H1 (cell line): ENCODE results near the gene LDLRAD3. TPM values are rescaled to one million over a fixed set of nuclear protein-coding genes. Genes with fewer than 3 reads are reported as not detected.

Experiments used
- CTCF ChIA-PET: fragments of 300-600 bp; sonication (Branson Sonifier 250); formaldehyde crosslinking; loops from one replicate; lab custom pipeline; 2021; ENCODE audit not compliant: partially characterized antibody; lab: Charles Lee
- POLR2A ChIA-PET: fragments of 300-600 bp; sonication (Branson Sonifier 250); formaldehyde crosslinking; loops from one replicate; lab custom pipeline; 2021; ENCODE audit warnings: inconsistent platforms; ENCODE audit not compliant: partially characterized antibody; lab: Charles Lee
- DNase-seq, 2 experiments: peaks; one replicate each; pipeline versions ENCODE4 v3.0.0 to v3.0.0-alpha.2; 2010 to 2022; ENCODE audit warnings: low spot score in 2 of 2, low read depth in 1 of 2, mixed read lengths in 1 of 2
- FAIRE-seq: peaks from 2 replicates; lab custom pipeline; 2011; peaks lifted over from hg19 to GRCh38; lab: Jason Lieb, UNC
- H2AFZ ChIP-seq: 2 replicates; pipeline ENCODE4 v1.8.1; 2012; ENCODE audit warnings: low read length, inconsistent platforms
- H2AK5ac ChIP-seq: 2 replicates; pipeline ENCODE4 v1.6.1; 2013; ENCODE audit warnings: low read depth, low read length
- H2BK120ac ChIP-seq: replicated peaks from 2 replicates; pipeline ENCODE3; 2013; ENCODE audit warnings: low read depth, low read length, inconsistent platforms
- H2BK12ac ChIP-seq: 2 replicates; pipeline ENCODE4 v1.6.1; 2013; ENCODE audit warnings: low read depth, low read length
- H2BK15ac ChIP-seq: 2 replicates; pipeline ENCODE4 v1.6.1; 2013; ENCODE audit warnings: low read length
- H2BK20ac ChIP-seq: 2 replicates; pipeline ENCODE4 v1.6.1; 2013; ENCODE audit warnings: low read length
- H2BK5ac ChIP-seq: 2 replicates; pipeline ENCODE4 v1.6.1; 2013; ENCODE audit warnings: low read depth, low read length
- H3K14ac ChIP-seq: 2 replicates; pipeline ENCODE4 v1.6.1; 2013; ENCODE audit warnings: inconsistent platforms; ENCODE audit not compliant: insufficient read length
- H3K18ac ChIP-seq: 2 replicates; pipeline ENCODE4 v1.6.1; 2013; ENCODE audit warnings: low read length; ENCODE audit errors: extremely low read depth
- H3K23ac ChIP-seq: 2 replicates; pipeline ENCODE4 v1.6.1; 2013; ENCODE audit warnings: inconsistent platforms; ENCODE audit not compliant: insufficient read length
- H3K23me2 ChIP-seq: 2 replicates; pipeline ENCODE4 v1.6.1; 2013; ENCODE audit warnings: low read depth, low read length
- H3K27ac ChIP-seq: 2 replicates; pipeline ENCODE4 v1.6.1; 2011; ENCODE audit warnings: low read depth, low read length, inconsistent platforms
- H3K27me3 ChIP-seq, 4 experiments: replicated peaks in 1 of 4; 1 replicate in 1 of 4; 2 replicates in 3 of 4; pipeline versions ENCODE4 v1.6.1 to v1.8.1; 2011 to 2013; ENCODE audit warnings: low read length in 3 of 4, mild to moderate bottlenecking in 3 of 4, inconsistent platforms in 2 of 4, mixed read lengths in 2 of 4, moderate library complexity in 1 of 4; ENCODE audit not compliant: control insufficient read depth in 3 of 4, insufficient read depth in 3 of 4; ENCODE audit errors: extremely low read depth in 1 of 4
- H3K36me3 ChIP-seq, 4 experiments: 2 replicates each; pipeline versions ENCODE4 v1.6.1 to v1.8.1; 2011 to 2013; ENCODE audit warnings: mild to moderate bottlenecking in 4 of 4, low read length in 3 of 4, moderate library complexity in 2 of 4, control low read depth in 1 of 4, inconsistent platforms in 1 of 4; ENCODE audit not compliant: insufficient read depth in 4 of 4, control insufficient read depth in 2 of 4
- H3K4ac ChIP-seq: replicated peaks from 2 replicates; pipeline ENCODE3; 2013; ENCODE audit warnings: low read length, low read depth, mixed read lengths, inconsistent platforms; ENCODE audit not compliant: insufficient read length
- H3K4me1 ChIP-seq, 4 experiments: replicated peaks in 1 of 4; 1 replicate in 1 of 4; 2 replicates in 3 of 4; pipeline versions ENCODE4 v1.6.1 to v1.8.1; 2011 to 2013; ENCODE audit warnings: low read length in 3 of 4, inconsistent platforms in 2 of 4, mixed read lengths in 1 of 4; ENCODE audit not compliant: insufficient read depth in 4 of 4, control insufficient read depth in 3 of 4
- H3K4me2 ChIP-seq, 2 experiments: 2 replicates each; pipeline versions ENCODE4 v1.6.1 to v1.8.1; 2011 to 2013; ENCODE audit warnings: low read depth in 2 of 2, low read length in 2 of 2, control low read depth in 1 of 2, inconsistent platforms in 1 of 2, mild to moderate bottlenecking in 1 of 2; ENCODE audit not compliant: insufficient read depth in 1 of 2
- H3K4me3 ChIP-seq, 4 experiments: fragments of 200-600, 300-600 bp in 1 of 4; sonication (generic), shearing (Covaris generic), sonication (Bioruptor Twin) in 1 of 4; 2 replicates each; pipeline versions ENCODE4 v1.5.1 to v1.8.1; 2011 to 2016; ENCODE audit warnings: low read length in 4 of 4, low read depth in 3 of 4, control low read depth in 2 of 4, inconsistent platforms in 2 of 4, mild to moderate bottlenecking in 2 of 4, mixed read lengths in 1 of 4, moderate library complexity in 1 of 4; ENCODE audit not compliant: insufficient read depth in 2 of 4; ENCODE audit errors: extremely low read depth in 1 of 4
- H3K56ac ChIP-seq: replicated peaks from 2 replicates; pipeline ENCODE3; 2013; ENCODE audit warnings: low read depth, mild to moderate bottlenecking, mixed read lengths, low read length, inconsistent platforms; ENCODE audit not compliant: insufficient read length
- H3K79me1 ChIP-seq: 2 replicates; pipeline ENCODE4 v1.6.1; 2013; ENCODE audit warnings: low read depth, low read length, control low read depth
- H3K79me2 ChIP-seq, 2 experiments: 2 replicates each; pipeline versions ENCODE4 v1.6.1 to v1.8.1; 2012 to 2013; ENCODE audit warnings: low read length in 2 of 2, mild to moderate bottlenecking in 2 of 2, inconsistent platforms in 1 of 2; ENCODE audit not compliant: insufficient read depth in 2 of 2, control insufficient read depth in 1 of 2
- H3K9ac ChIP-seq, 4 experiments: replicated peaks in 1 of 4; 1 replicate in 1 of 4; 2 replicates in 3 of 4; pipeline versions ENCODE4 v1.6.1 to v1.8.1; 2011 to 2013; ENCODE audit warnings: low read depth in 3 of 4, low read length in 3 of 4, control low read depth in 2 of 4, mild to moderate bottlenecking in 2 of 4, moderate library complexity in 2 of 4, inconsistent platforms in 1 of 4; ENCODE audit errors: extremely low read depth in 1 of 4
- H3K9me3 ChIP-seq, 2 experiments: 2 replicates each; pipeline versions ENCODE4 v1.6.1 to v1.8.1; 2012 to 2013; ENCODE audit warnings: mild to moderate bottlenecking in 2 of 2, moderate library complexity in 2 of 2, control low read depth in 1 of 2, inconsistent platforms in 1 of 2, low read depth in 1 of 2, low read length in 1 of 2, mixed read lengths in 1 of 2; ENCODE audit not compliant: insufficient read depth in 2 of 2
- H4K20me1 ChIP-seq, 2 experiments: replicated peaks in 1 of 2; 2 replicates each; pipeline versions ENCODE3 to v1.8.1; 2011 to 2013; ENCODE audit warnings: inconsistent platforms in 2 of 2, low read length in 2 of 2, mild to moderate bottlenecking in 1 of 2; ENCODE audit not compliant: insufficient read depth in 2 of 2, control insufficient read depth in 1 of 2
- H4K5ac ChIP-seq: 2 replicates; pipeline ENCODE4 v1.6.1; 2013; ENCODE audit warnings: low read length, low read depth, mixed read lengths, inconsistent platforms; ENCODE audit not compliant: insufficient read length
- H4K8ac ChIP-seq: 2 replicates; pipeline ENCODE4 v1.8.0; 2013; ENCODE audit warnings: mild to moderate bottlenecking, moderate library complexity, low read length, inconsistent platforms; ENCODE audit not compliant: insufficient read depth; ENCODE audit errors: extremely low read depth
- H4K91ac ChIP-seq: replicated peaks from 2 replicates; pipeline ENCODE3; 2013; ENCODE audit warnings: low read length, mixed read lengths, inconsistent platforms; ENCODE audit not compliant: insufficient read length
- BRCA1 ChIP-seq: IDR thresholded peaks from 2 replicates; pipeline ENCODE4 v1.6.1; 2012; ENCODE audit warnings: low read depth, low read length, improper control_type of control experiment
- CBX5 ChIP-seq: fragments of 300-800, 300-1000 bp; sonication (generic); IDR thresholded peaks from 2 replicates; pipeline ENCODE4 v1.7.1; 2016; ENCODE audit warnings: antibody characterized with exemption, low read length, low read depth
- KDM1A ChIP-seq: fragments of 200-600, 300-600 bp; sonication (generic); IDR thresholded peaks from 2 replicates; pipeline ENCODE4 v1.7.1; 2016; ENCODE audit warnings: mild to moderate bottlenecking, low read length, borderline replicate concordance
- POLR2A ChIP-seq, 2 experiments: IDR thresholded peaks; 1 replicate in 1 of 2; 2 replicates in 1 of 2; pipeline ENCODE4 v1.6.1; 2011; ENCODE audit warnings: low read depth in 2 of 2, low read length in 2 of 2, mild to moderate bottlenecking in 2 of 2; ENCODE audit errors: control extremely low read depth in 1 of 2
- POLR2AphosphoS5 ChIP-seq: IDR thresholded peaks from 2 replicates; pipeline ENCODE4 v1.6.1; 2011; ENCODE audit warnings: low read depth, low read length
- SAP30 ChIP-seq: fragments of 300-600 bp; sonication (generic); IDR thresholded peaks from 2 replicates; pipeline ENCODE4 v1.7.1; 2012; ENCODE audit warnings: low read length, moderate library complexity, mild to moderate bottlenecking, inconsistent platforms; ENCODE audit not compliant: insufficient read depth, insufficient replicate concordance
- YY1 ChIP-seq: IDR thresholded peaks from 2 replicates; pipeline ENCODE4 v1.6.1; 2011; ENCODE audit warnings: low read depth, mild to moderate bottlenecking, low read length
- WGBS, 2 experiments: shearing (Covaris generic) in 1 of 2; methylation state at CpG; one replicate each; pipeline versions ENCODE4 v1.1.6 to v1.1.7; 2013 to 2015; ENCODE audit warnings: low lambda C conversion rate in 2 of 2, mixed read lengths in 2 of 2, inconsistent platforms in 1 of 2, low coverage in 1 of 2, missing lambda C conversion rate in 1 of 2; ENCODE audit not compliant: insufficient replicate concordance in 2 of 2, insufficient coverage in 1 of 2, insufficient read length in 1 of 2; ENCODE audit errors: extremely low coverage in 1 of 2, missing lambda C conversion rate in 1 of 2; 5-methylcytosine and 5-hydroxymethylcytosine counted together
- polyA plus RNA-seq, 7 experiments: library from polyadenylated mRNA; depleted of rRNA in 3 of 7; stranded (reverse) in 5 of 7; unstranded in 2 of 7; fragments of >200 nt in 5 of 7; fragments of 200-250 nt in 2 of 7; gene quantifications; 1 replicate in 5 of 7; 2 replicates in 1 of 7; 4 replicates in 1 of 7; pipeline versions ENCODE4 v1.2.1 to v1.2.3, GENCODE V29; 2011 to 2013; ENCODE audit warnings: missing spikeins in 2 of 7, mixed read lengths in 2 of 7
- total RNA-seq: library from RNA; stranded (reverse); fragmentation: NEBNext Ultra II Directional; extraction: Animal tissue kit (Norgen Biotek cat#: 25700); gene quantifications from 2 replicates; pipeline ENCODE4 v1.2.1, GENCODE V29; 2021
- TF ChIP-seq, protein P1 (sequence below): IDR thresholded peaks from 2 replicates; pipeline ENCODE4 v1.6.1; 2011; ENCODE audit warnings: low read length, improper control_type of control experiment
- TF ChIP-seq, protein P2 (sequence below): IDR thresholded peaks from 2 replicates; pipeline ENCODE4 v1.6.1; 2012; ENCODE audit warnings: inconsistent platforms

The LDLRAD3 gene
- total and polyA plus RNA-seq, 2 of the 8 experiments (the other 6 are each of a cell fraction or from before 2014, with no cell fraction given) = 18.6 to 22.8 TPM

DNA sequence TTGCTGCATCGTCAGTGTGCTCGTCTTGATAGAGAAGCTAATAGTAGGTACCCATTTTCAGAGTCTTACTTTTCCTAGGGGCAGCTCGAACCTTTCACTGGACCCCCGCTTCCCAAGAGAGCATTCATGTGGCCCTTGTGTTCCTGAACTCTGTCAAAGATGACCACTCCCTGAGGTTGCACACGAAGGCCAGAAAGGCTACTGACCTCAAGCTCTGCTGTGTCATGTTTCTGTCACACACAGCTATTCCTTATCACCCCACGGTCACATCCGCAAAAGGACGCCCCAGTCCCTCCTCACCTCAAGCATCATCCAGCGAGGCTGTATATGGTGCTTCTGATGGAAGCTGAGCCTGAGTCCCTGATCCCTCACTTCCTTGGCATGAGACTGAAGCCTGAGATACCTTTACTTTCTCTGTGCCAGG, 171.5 kb downstream of the LDLRAD3 start:
- H2BK20ac ChIP-seq = 0 out of 2 replicates have a peak overlapping the region, but pooled peaks have one; percentile 23
- H3K18ac ChIP-seq = no peak overlapping the region
- peak overlapping the region; percentile 94; the same call in 1 of the 2 replicates for H2AK5ac ChIP-seq
- H3K9me3 ChIP-seq = peaks cover 12 to 18% of the 10 kb centered on the region in 2 experiments
- H3K79me2 ChIP-seq = 0 out of 4 replicates have a peak, but pooled peaks cover 0 to 5% of the 10 kb centered on the region in 2 experiments
- H4K20me1 ChIP-seq = no peaks in the 10 kb centered on the region
- H4K5ac ChIP-seq = no peak overlapping the region
- H3K14ac ChIP-seq = no peak overlapping the region
- ChIA-PET CTCF (interaction anchor here (0.6 to 2.3 kb wide), 12 partner anchors 8 to 315 kb away, joined by 3 to 10 read pairs (median 3); no protein-coding TSS in a partner anchor), POLR2A (interaction anchor here (1.0 kb wide), 1 partner anchor 23 kb away, joined by 3 read pairs; no protein-coding TSS in a partner anchor)
- no peak overlapping the region for H3K4me2 ChIP-seq
- peak overlapping the region; percentile 31 for H4K91ac ChIP-seq
- no peak for DNase-seq
- H3K23ac ChIP-seq = no peak overlapping the region
- H2AFZ ChIP-seq = no peak overlapping the region
- H3K27ac ChIP-seq = no peak overlapping the region; the same call in 1 of the 2 replicates
- 90% methylated on average over 9 of the region's 9 CpGs; no CpG with 5 or more reads in 1 of the 2 experiments for WGBS, 2 experiments
- no peaks in the 10 kb centered on the region for H3K79me1 ChIP-seq
- no peak overlapping the region for H3K4ac ChIP-seq
- H4K8ac ChIP-seq = no peak overlapping the region
- H2BK120ac ChIP-seq = no peak overlapping the region
- H3K4me3 ChIP-seq = no peak overlapping the region
- FAIRE-seq = no peak
- no peak overlapping the region for H3K56ac ChIP-seq
- no peak overlapping the region for H3K9ac ChIP-seq
- no peaks in the 10 kb centered on the region for H3K23me2 ChIP-seq
- 0 out of 2 replicates have a peak overlapping the region, but pooled peaks have one; percentile 41 for H2BK5ac ChIP-seq
- peaks cover 0 to 24% (median 8%) of the 10 kb centered on the region in 4 experiments; a peak in 3 of 8 replicates for H3K36me3 ChIP-seq
- H3K27me3 ChIP-seq = no peaks in the 10 kb centered on the region
- peak overlapping the region; percentile 46; the same call in 1 of the 2 replicates for H2BK15ac ChIP-seq
- peak overlapping the region; percentile 75; the same call in 1 of the 2 replicates for H2BK12ac ChIP-seq
- peaks cover 5 to 17% (median 10%) of the 10 kb centered on the region in 4 experiments for H3K4me1 ChIP-seq
- TF ChIP-seq KDM1A = no peak
- no peak for TF ChIP-seq POLR2AphosphoS5
- TF ChIP-seq BRCA1 = no peak
- TF ChIP-seq SAP30 = no peak
- TF ChIP-seq, protein P1, sequence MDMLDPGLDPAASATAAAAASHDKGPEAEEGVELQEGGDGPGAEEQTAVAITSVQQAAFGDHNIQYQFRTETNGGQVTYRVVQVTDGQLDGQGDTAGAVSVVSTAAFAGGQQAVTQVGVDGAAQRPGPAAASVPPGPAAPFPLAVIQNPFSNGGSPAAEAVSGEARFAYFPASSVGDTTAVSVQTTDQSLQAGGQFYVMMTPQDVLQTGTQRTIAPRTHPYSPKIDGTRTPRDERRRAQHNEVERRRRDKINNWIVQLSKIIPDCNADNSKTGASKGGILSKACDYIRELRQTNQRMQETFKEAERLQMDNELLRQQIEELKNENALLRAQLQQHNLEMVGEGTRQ = no peak
- TF ChIP-seq CBX5 = no peak
- TF ChIP-seq POLR2A (IDR thresholded peaks at IDR 0.05; ENCODE audit: control extremely low read depth in 1 of 2, low read depth in 2 of 2, low read length in 2 of 2) = no peak
- TF ChIP-seq YY1 = no peak
- TF ChIP-seq, protein P2, sequence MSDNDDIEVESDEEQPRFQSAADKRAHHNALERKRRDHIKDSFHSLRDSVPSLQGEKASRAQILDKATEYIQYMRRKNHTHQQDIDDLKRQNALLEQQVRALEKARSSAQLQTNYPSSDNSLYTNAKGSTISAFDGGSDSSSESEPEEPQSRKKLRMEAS = no peak
